ENCODE measurements around the gene TSC2. TPM values are rescaled to one million over a fixed set of nuclear protein-coding genes. Genes with fewer than 3 reads are reported as not detected.

TSC2 gene
- total RNA-seq, 2 donors from 2014 or later, result 73.9 to 152 TPM

- Histone ChIP-seq H3K4me3 (no peak overlapping the region), H3K4me1 (peaks cover 8% of the 10 kb centered on the region), H3K27ac (no peak overlapping the region), H3K9me3 (no peaks in the 10 kb centered on the region), H3K36me3 (replicated peaks in 1 of 2; ENCODE audit: insufficient read depth in 1 of 2, low read depth in 2 of 2) (peaks cover 0 to 2% of the 10 kb centered on the region in 2 donors), H3K27me3 (no peaks in the 10 kb centered on the region)
- ATAC-seq, result no peak
- TF ChIP-seq POLR2A (IDR thresholded peaks at IDR 0.05), result no peak
- TF ChIP-seq, protein P1, sequence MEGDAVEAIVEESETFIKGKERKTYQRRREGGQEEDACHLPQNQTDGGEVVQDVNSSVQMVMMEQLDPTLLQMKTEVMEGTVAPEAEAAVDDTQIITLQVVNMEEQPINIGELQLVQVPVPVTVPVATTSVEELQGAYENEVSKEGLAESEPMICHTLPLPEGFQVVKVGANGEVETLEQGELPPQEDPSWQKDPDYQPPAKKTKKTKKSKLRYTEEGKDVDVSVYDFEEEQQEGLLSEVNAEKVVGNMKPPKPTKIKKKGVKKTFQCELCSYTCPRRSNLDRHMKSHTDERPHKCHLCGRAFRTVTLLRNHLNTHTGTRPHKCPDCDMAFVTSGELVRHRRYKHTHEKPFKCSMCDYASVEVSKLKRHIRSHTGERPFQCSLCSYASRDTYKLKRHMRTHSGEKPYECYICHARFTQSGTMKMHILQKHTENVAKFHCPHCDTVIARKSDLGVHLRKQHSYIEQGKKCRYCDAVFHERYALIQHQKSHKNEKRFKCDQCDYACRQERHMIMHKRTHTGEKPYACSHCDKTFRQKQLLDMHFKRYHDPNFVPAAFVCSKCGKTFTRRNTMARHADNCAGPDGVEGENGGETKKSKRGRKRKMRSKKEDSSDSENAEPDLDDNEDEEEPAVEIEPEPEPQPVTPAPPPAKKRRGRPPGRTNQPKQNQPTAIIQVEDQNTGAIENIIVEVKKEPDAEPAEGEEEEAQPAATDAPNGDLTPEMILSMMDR (IDR thresholded peaks at IDR 0.05), result no peak
- no peak for DNase-seq
- intact Hi-C loops (cut with DNase I), result no loop called here
- WGBS, 2 donors, result 82% methylated on average over 13 of the region's 15 CpGs; no CpG with 5 or more reads in 1 of the 2 donors
Measured at GRCh38 chr16:2056077-2056476, 8.3 kb downstream of the TSC2 start.

DNA sequence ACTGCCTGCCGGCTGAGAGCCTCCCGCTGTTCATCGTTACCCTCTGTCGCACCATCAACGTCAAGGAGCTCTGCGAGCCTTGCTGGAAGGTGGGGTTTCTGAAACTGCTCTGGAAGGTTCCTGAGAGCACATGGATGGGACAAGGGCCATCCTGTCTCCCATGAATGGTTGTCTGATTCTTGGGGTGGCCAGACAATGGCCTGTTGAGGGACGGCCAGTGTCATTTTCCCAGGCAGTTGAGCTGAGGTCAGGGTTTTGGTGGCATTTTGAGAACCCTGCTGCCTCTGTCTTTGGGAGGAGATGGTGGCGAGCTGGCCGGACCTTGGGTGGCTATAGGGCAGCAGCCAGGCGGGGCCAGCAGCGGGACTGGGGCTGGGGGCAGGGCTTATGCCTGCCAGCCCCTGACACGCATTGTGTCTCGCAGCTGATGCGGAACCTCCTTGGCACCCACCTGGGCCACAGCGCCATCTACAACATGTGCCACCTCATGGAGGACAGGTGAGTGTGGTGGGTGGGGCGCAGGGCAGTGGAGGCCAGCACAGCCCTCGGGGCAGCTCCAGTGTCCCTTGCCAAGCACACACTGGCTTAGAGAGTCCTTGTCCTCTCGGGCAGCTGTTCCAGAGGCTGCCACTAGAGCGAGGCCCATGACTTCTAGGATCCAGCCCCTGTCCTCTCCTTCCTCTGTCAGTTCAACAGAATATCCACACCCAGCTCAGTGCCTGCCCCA, 9.1 kb downstream of the TSC2 start:
- H3K36me3 ChIP-seq (replicated peaks in 1 of 2; ENCODE audit: insufficient read depth in 1 of 2, low read depth in 2 of 2), result peaks cover 0 to 2% of the 10 kb centered on the region in 2 donors
- H3K4me3 ChIP-seq, result no peak overlapping the region
- intact Hi-C loops (cut with DNase I), result no loop called here
- DNase-seq, result no peak
- no peak overlapping the region for H3K27ac ChIP-seq
- ATAC-seq, result no peak
- TF ChIP-seq POLR2A (IDR thresholded peaks at IDR 0.05), result no peak
- TF ChIP-seq, protein P1 (IDR thresholded peaks at IDR 0.05), result no peak
- H3K27me3 ChIP-seq, result no peaks in the 10 kb centered on the region
- 90 to 91% methylated on average over 2 to 17 of the region's 19 CpGs for WGBS, 2 donors
- peaks cover 8% of the 10 kb centered on the region for H3K4me1 ChIP-seq
- H3K9me3 ChIP-seq, result no peaks in the 10 kb centered on the region

DNA sequence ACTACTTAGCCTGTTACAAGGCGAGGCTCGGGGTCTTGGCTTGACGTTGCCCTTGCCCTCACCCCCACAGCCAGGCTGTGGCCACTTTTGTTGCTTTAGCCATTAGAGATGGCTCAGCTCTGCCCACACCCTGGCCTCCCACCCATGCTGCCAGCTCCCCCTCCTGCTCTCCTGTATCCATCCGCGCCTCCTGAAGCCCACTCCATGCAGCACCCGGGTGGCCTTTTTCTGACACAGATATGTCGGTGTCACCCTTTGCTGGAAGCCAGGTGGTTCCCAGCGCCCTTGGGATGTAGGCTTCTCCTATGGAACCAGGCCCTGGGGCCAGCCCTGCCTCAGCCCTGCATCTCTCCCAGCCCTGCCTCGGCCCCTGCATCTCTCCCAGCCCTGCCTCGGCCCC, 9.7 kb downstream of the TSC2 start:
- intact Hi-C loops (cut with DNase I), result no loop called here
- 90 to 92% methylated on average over 9 to 10 of the region's 10 CpGs for WGBS, 2 donors

GRCh38 chr16:2058420-2058819, 10.6 kb downstream of the TSC2 start:
- ATAC-seq (no peak), DNase-seq (no peak)
- intact Hi-C loops (cut with DNase I), result no loop called here
- TF ChIP-seq, protein P1 (IDR thresholded peaks at IDR 0.05), result no peak
- no peak for TF ChIP-seq POLR2A (IDR thresholded peaks at IDR 0.05)
- 82% methylated on average over 10 to 13 of the region's 13 CpGs for WGBS, 2 donors
- no peak overlapping the region for H3K27ac ChIP-seq
- H3K4me1 ChIP-seq, result peaks cover 8% of the 10 kb centered on the region
- H3K36me3 ChIP-seq (replicated peaks in 1 of 2; ENCODE audit: insufficient read depth in 1 of 2, low read depth in 2 of 2), result peaks cover 0 to 2% of the 10 kb centered on the region in 2 donors
- H3K9me3 ChIP-seq, result no peaks in the 10 kb centered on the region
- no peak overlapping the region for H3K4me3 ChIP-seq
- no peaks in the 10 kb centered on the region for H3K27me3 ChIP-seq

More for the DNA sequence above, 9.7 kb downstream of the TSC2 start:
- no peak for DNase-seq
- TF ChIP-seq, protein P1 (IDR thresholded peaks at IDR 0.05), result no peak
- TF ChIP-seq POLR2A (IDR thresholded peaks at IDR 0.05), result no peak
- no peak for ATAC-seq
- Histone ChIP-seq H3K27ac (no peak overlapping the region), H3K4me1 (peaks cover 8% of the 10 kb centered on the region), H3K27me3 (no peaks in the 10 kb centered on the region), H3K9me3 (no peaks in the 10 kb centered on the region), H3K36me3 (replicated peaks in 1 of 2; ENCODE audit: insufficient read depth in 1 of 2, low read depth in 2 of 2) (peaks cover 0 to 2% of the 10 kb centered on the region in 2 donors), H3K4me3 (no peak overlapping the region)

DNA sequence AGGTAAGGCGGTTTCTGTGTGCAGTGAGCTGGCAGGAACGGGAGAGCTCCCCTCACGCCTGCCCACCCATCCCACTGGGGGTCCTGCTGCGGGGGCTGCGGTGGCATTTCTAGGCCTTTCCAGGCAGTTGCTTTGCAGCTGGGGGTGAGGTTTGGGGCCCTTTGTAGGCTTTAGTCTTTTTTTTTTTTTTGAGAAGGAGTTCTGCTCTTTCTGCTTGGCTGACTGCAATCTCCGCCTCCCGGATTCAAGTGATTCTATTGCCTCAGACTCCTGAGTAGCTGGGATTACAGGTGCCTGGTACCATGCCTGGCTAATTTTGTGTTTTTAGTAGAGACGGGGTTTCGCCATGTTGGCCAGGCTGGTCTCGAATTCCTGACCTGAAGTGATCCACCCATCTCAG, 11.1 kb downstream of the TSC2 start:
- DNase-seq, result no peak
- no peak for ATAC-seq
- no peak for TF ChIP-seq POLR2A (IDR thresholded peaks at IDR 0.05)
- TF ChIP-seq, protein P1 (IDR thresholded peaks at IDR 0.05), result no peak
- intact Hi-C loops (cut with DNase I), result no loop called here
- H3K9me3 ChIP-seq, result no peaks in the 10 kb centered on the region
- H3K4me3 ChIP-seq, result no peak overlapping the region
- peaks cover 0 to 2% of the 10 kb centered on the region in 2 donors for H3K36me3 ChIP-seq (replicated peaks in 1 of 2; ENCODE audit: insufficient read depth in 1 of 2, low read depth in 2 of 2)
- H3K27me3 ChIP-seq, result no peaks in the 10 kb centered on the region
- no peak overlapping the region for H3K27ac ChIP-seq
- WGBS, 2 donors, result 94 to 98% methylated on average over 10 of the region's 10 CpGs
- peaks cover 8% of the 10 kb centered on the region for H3K4me1 ChIP-seq
